ENCODE data around the gene PIK3R6.
"Not testable (repeated sequence)": the region's sequence is repeated elsewhere in the genome, so short reads cannot be mapped to it uniquely, and the experiment has no call there.

The PIK3R6 gene

DNA sequence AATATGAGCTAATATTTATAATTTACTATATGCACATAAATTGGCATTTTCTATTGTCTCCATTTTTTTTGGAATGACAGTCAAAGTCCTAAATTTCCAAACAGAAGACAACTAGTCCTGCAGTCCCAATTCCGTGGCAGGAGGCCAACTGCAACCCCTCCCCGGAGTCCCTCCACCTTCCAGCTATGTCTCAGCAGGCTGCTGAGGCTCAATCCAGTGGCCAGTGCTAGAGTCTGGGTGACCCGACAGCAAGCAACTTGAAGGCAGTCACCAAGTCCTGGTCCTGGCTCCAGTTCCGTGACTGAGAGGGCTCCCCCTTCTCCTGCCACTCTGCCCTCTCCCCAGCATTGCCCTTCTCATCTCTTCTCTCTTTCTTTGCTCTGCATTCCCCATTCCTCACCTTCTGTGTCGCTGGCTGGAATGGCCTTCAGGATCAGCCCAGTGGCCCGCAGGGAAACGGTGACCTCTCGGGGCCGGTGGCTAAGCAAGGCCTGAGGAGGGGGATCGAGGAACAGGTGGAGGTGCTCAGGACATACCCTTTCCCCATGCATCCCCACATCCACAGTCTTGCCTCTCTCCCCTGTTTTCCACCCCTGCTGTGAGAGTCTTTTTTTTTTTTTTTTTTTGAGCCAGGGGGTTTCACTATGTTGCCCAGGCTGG, 45.9 kb downstream of the PIK3R6 start:
- DNase-seq = no peak

DNA sequence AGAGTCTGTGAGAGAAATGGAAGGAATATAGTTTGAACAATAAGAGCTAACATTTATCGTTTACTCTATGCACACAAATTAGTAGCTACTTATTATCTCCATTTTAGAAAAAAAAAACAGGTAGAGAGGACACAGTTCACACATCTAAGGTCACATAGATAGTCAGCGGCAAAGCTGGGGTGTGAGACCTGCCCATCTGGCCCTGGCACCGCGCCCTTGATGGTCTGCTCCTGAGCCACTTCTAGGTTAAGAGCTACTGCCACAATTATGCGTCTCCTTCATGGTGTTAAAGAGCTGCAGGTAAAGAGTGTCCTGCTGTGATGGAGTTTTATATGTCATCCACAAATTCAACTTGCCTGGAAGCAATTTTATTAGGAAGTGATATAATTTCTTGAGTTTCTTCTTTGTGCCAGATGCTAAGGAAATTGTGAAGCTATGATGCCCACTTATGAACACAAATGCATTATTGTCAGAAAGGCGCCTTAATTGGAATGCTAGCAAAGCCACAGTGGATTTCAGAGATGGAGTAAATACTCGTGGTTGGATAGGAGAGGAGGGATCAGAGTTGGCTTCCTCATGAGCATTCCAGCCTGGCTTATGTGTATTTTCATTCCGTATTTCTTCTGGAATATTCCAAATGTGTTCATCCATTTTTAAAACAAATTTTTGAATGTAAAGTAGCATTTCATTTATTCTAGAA, 47.0 kb downstream of the PIK3R6 start:
- no peak for DNase-seq

DNA sequence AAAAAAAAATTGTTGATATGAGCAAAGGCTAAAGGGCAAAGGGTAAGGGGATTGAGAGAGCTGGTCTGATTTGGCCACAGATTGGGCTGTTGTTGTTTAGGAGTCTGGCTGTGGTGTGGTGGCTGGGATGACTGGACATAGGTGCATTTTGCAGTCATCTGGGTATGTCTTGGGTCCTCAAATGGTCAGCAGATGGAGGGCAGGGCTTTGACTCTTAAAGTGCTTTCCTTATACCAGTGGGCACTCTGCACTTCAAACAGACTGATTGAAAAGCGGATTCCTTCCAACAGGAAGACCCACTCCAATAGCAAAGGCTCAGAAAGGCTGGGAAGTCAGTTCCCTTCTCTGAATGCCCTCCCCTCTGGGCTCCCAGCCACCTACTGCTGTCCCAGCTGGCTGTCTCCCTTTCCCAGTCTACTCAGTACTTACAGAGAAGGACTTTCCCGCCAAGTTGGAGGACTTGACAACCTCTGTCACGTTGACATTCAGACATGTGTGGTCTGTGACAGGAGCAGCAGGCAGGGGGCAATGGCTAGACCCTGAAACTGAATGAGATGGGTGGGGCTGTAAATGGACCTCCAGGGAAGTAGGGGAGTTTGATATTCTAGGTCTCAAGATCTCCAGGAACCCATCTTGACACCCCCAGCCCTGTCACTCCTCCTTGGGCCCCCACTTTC, 48.7 kb downstream of the PIK3R6 start:
- no peak for DNase-seq

DNA sequence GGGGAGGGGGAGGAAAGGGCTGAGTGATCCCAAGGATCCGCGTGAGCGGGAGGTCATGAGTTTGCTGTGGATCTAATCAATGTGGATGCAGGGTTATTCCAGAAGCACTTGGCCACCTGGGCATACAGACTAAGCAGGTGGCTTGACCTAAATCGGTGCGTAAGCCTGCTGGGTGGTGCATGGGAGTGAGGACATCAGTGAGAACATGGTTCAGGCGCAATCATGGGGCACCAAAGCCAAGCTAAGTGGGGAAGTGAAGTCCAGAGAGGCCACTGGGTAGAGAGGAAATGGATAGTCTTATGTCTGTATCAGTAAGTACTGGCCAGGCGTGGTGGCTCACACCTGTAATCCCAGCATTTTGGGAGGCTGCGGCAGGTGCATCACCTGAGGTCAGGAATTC, 49.4 kb downstream of the PIK3R6 start:
- DNase-seq = no peak

DNA sequence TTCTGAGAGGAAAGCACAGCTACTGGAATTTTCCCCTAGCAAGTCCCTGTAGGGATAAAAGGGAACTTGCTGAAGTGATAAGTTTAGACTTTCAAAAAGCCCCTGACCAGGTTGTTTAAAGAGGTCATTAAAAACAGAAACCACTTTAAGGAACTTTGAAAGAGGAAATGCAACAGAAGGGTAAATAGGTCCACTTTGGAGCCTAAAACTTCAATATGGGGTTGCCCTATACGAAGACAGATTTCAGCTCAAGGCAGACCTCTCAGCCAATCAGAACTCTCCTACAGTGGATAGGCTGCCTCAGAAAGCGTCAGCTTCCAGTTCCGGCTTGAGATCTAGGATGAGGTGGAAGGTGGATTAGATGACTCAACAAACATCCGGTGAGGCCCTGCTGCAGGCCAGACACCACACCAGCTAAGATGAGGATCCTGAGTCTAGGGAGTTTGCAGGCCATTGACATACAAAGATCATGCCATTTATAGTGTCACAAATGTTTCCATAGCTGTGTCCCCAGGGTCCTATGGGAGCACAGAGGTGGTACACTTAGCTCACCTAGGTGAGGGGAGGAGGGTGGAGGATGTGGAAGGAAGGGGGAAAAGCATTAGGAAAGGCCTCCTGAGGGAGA, 60.4 kb downstream of the PIK3R6 start:
- no peak for DNase-seq

DNA sequence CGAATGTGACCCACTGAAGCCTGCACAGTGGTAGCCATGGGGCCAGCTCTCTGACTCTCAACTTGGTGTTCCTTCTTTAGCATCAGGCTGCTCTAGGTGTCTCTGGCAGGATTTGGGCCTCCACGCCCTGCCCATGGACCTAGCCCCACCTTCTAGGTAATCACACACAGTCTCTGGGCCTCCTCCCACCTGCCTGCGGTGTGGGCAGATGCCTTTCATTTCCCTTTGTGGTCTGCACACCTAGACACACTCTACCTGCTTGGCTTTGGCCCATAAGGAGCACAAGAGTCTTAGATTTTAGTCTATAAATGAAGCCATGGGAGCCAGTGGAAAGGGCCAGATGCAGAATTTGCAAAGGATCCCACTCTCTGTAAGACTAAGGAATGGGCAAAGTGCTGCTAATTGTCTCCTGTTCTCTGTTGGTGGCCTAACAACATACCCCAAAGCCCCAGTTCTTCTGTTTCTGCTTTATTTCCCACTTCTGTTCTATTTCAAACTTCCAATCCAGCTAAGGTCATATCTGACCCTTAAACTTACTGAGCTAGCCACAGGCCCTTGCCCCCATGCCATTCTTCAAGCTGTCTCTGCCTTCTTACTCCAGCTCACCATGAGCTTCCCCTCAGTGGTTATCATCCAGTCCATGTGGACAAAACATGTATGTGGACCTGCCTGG, 61.1 kb downstream of the PIK3R6 start:
- DNase-seq = no peak

DNA sequence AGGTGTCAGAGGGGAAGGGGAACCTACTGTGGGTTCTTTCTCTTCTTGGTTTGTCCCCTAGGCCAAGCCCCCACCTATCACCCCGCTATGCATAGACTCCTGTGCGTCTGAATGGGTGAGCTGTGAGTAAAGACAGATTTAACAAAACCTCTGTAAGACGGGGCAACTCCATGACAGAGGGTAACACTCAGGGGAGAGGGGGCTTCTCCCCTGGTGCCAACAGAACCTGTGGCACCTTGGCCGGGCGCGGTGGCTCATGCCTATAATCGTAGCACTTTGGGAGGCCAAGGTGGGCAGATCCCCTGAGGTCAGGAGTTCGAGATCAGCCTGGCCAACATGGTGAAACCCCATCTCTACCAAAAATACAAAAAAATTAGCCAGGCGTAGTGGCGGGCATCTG, 62.1 kb downstream of the PIK3R6 start:
- DNase-seq = not testable (repeated sequence)

DNA sequence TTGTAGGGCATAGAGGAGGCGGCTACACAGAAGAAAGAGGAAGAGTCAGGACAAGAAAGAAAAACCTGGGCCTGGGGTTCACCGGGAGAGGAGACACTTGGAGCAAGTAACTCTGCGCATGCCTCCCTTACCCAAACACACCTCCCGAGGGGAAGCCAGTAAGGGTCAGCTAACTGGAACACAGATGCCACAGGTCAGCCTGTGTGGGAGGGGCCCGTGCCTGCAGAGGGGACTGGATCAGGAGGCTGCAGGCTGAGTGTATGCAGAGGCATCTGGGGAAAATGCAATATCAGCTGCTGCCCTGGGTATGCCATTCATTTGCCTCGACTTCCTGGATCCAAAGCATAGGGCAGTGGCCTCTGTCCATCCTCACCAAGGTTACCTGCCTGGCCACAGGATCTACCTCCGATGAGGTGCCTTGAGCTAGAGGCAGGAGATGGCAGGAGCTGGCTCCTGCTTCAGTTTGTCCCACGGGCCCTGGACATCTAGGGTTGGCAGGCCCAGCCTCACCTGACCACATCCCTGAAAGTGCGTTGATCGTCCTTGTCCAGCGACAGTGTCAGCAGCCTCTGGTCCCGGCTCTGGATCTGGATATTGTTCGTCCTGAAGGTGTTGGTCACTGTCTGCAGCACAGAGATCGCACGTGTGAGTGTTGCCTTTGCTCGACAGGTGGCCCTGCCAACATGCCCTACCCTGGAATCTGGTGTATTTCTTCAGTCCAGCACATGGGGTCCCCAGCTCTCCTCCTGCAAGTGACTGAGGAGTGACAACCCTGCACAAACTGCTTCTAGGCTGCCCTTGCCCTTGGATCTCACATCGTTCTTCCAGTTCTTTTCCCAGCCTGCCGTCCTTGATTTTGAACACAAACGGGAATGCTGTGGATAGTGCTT, 63.7 kb downstream of the PIK3R6 start:
- DNase-seq = no peak

DNA sequence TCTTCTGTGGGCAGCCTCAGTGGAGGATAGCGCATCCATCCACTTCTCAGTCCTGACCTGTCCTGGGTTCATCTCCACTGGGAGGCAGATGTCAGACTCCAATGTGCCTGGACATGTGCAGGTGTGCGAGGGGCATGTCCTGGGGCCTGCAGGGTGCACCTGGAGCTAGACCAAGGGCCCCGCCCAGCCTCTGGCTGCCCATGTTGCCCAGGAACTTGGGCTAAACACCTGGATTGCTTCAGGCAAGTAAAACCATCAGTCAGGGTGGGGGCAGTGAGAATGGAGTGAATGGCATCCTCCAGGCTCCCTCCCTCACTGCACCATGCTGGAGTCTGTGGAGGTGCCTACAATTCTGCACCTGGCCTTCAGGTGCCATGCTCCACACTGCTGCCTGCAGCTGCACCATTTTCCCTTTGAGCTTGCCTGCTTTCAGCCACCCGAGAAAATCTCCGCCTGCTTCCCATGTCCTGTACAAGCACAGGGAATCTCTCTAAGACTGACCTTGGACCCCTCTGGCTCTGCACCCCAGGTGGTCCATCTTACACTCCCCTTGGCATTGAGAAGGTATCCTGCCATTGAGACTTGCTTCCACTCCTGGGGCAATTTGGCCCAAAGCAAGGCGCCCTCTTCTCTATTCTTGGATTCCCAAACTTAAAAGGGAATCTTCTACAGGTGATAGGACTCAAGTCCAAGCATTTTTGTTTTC, 66.2 kb downstream of the PIK3R6 start:
- DNase-seq = no peak

DNA sequence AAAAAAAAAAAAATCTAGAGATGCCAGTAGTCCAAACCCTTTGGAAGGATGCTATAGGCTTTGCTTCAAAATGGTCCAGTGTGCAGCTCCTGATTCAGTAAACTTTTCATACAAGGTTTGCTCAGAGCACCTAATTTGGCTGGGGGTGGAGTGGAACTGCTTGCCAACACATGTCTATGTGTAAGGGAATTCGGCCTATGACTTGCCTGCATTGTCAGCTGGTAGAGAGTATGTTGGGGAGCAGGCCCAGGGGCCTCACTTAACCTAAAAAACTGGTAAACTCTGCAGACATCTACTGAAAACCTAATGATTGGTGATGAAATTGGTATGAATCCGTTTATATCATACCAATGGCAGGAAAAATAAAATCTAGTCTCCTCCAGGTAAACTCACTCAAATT, 66.8 kb downstream of the PIK3R6 start:
- no peak for DNase-seq

DNA sequence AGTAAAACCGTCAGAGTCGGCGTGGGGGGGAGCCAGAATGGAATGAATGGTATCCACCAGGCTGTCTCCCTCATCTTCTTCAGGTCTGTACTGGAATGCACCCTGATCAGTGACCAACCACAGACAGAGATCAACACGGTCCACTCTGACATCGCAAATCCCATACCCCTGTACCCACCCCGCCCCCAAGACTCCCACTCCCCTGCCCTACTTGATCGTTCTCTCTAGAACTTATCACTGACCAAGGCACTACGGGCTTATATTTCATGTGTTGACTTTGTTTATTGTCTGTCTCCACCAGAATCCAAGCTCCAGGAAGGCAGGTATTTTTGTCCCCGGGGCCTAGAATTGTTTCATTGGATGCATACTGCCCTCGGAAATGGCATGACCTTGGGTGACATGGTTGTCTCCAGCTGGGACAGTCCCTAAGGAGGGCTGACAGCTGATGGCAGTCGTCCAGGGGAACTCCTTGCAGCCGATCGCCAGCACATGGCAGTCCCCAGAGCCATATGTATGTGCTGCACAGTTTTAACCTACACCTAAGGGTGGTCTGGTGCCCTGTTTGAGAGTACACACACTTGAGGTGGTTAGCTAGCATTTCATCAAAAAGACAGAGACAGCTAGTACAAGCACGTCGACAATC, 67.8 kb downstream of the PIK3R6 start:
- no peak for DNase-seq

DNA sequence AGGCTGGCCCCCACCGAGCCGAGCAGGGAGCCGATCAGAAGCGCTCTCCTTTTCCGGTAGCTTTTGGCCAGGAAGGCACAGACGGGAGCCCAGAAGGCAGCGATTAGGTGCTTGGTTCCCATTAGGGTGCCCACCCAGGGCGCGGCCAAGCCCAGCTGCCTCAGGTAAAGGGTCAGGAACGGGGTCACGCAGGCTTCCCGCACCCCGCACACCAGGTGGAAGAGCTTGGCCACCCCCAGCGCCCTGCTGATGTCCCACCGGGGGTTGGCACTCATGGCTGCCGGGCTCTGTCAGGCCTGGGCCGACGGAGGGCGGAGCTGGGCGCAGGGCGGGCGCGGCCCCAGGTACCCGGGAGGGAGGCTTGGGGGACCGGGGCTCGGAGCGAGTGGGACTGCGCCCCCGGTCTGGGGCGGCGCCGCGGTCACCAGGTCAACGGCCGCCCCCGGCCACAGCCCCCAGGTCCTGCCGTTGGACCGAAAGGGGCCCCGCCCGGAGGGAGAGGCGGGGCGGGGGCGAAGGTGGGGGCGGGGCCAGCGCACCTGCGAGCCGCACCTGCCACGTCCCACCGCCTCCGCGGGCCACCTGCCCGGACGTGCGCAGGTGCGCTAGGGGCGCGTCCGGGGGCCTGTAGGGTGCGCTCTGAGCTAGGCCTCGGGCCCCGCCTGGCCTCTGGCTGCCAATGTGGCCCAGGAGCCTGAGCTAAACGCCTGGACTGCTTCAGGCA, 68.5 kb downstream of the PIK3R6 start, which contains the start of gene MFSD6L:
MFSD6L (minus strand) TSS at position 520 of the 724 bp plus-strand sequence; CDS start at position 275, 245 bp downstream.
- peak; percentile 15 for DNase-seq

DNA sequence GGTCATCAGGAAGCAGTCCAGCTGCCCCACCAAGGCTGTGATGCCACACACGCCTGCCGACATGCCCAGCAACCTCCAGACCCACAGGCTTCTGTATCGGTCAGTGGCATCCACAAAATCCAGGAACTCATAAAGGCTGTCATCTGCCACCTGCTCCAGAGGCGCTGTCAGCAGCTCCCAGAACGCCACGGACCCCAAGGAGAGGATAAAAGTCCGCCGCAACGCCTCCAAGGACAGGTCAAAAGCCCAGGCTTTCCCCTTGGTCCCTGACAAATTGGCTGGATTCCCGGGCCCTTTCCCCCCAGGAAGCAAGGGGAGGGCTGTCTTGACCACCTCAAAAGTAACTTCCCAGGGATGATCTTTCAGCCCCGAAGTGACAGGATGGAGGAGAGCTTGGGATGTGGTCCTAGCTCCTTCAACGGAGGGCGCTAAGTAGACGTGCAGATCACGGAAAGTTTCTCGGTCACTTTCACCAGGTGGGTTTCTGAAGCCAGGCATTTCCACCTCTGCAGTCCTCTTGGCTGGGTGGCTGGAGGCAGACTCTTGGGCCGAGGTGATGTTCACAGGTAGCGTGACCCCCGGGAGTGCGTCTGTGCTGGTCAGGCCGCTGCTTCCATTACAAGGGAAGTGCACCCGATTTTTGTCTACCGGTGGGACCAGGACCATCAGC, 69.2 kb downstream of the PIK3R6 start:
- no peak for DNase-seq

DNA sequence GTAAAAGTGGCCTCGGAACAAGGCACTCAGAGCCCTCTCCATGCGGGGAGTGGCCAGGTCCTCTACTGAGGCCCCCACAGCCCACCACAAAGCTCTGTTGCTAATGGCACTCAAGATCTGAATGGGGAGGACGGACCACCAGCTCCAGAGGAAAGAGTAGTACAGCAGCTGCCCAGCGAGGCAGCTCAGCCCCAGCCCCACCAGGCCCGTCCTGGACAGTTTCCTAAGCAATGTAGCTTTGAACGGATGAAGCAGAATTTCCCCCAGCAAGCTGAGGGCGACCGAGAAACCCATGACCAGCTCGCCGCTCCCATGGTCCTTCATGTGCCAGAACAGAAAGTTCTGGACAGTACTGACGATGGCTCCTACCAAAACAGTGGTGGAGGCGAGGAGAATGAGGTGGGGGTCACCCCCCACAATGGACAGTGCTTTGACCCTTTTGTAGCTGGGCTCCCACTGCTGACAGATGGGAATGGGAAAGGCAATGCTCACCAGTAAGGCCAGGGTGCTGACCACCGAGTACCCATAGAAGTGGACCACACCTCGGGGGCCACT, 69.8 kb downstream of the PIK3R6 start:
- no peak for DNase-seq

DNA sequence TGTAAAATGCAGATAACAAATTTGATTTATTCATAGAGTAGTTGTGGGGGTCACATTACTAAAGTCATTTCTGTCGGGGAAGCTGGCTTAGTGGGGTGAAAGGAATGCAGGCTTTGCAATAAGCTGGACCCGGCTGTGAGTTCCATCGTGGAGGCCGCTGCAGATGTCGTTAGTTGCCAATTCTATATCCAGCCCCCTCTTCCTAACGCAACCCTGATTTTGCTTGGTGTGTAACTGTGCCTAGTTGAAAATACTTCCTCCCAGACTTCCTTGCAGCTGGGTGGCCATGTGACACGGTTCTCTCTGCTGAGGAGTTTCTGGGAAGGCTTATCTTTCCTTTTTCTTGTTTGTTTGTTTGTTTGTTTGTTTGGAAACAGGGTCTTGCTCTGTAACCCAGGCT, 72.8 kb downstream of the PIK3R6 start:
- no peak for DNase-seq

DNA sequence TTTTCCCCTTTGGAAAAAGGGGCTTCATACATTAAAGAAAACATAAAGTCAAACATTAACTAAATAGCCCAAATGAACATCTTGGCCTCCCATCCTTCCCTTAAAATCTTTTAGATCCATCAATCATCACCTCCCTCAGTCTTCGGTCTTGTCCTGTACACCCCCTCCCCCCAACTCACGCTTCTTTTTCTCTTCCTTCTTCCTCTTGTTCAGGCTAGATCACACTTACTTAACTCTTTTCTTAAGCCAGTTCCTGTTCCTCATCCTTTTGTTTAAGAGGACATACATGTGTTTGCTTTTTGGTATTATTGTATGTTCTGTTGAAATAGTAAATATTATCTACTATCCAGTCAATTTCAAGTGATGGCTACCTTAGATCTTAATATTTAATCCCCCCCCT, 73.8 kb downstream of the PIK3R6 start:
- no peak for DNase-seq

DNA sequence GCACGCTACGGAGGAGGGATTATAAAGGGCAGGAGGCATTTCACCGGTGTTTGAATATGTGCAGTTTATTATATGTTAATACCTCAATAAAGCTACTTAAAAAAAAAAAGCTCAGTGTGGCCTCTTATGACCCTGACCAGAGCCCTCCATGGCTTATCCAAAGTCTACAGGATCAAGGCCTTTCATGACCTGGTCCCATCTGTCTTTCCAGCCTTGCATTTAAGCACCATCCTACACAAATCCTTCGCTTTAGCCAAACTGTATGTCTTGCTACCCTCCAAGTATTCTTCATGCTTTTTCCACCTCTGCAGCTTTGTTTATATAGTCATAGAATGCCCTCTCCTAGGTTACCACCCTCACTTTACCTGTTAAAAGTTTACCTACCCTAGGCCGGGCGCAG, 74.8 kb downstream of the PIK3R6 start:
- no peak for DNase-seq

DNA sequence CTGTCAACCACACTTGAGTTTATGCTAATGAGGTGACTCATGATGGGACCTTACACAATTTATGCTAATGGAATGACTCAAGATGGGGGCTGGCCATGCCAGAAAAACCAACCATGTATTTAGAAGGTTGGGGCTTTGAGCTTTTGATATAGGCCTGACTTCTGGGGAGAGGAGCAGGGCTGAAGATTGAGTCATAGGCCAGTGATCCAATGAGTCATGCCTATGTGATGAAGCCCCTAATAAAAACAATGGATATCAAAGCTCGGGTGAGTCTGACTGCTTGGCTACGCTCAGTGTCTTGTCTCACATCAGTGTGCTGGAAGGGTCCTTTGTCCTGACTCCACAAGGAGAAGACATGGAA, 75.6 kb downstream of the PIK3R6 start:
- no peak for DNase-seq

DNA sequence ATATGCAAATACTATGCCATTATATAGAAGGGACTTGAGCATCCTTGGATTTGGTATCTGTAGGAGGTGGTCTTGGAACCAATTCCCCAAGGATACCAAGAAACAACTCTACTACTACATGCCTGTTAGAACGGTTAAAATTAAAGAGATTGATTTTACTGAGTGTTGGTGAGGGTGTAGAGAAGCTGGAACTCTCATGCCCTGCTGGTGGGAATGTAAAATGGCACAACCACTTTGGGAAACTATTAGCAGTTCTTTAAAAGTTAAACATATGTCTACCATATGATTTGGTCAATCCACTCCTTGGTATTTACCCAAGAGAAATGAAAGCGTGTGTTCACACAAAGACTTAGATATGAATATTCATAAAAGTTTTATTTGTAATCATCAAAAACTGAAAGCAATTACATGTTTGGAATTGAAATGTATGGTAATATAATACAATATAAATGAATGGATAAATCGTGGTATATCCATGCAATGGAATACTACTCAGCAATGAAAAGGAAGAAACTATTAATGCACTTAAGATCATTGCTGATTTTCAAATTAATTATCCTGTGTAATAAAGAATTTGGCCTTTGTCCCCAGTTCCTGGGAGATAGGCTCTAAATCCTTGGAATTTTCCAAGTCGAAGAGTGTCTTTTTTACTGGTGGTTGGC, 76.1 kb downstream of the PIK3R6 start:
- DNase-seq = no peak
